Smooth muscle cell (in vitro differentiated cells): ENCODE measurements around the gene ZNF554. TPM values are rescaled to one million over a fixed set of nuclear protein-coding genes. Genes with fewer than 3 reads are reported as not detected.

Source experiments
- DNase-seq: peaks from one replicate; lab custom pipeline; 2025; ENCODE audit not compliant: unreplicated experiment; lab: John Stamatoyannopoulos, UW
- H2AFZ ChIP-seq: fragments of 200-600 bp; sonication (generic); 2 replicates; pipeline ENCODE4 v1.6.0; 2016; ENCODE audit warnings: antibody characterized with exemption, low read depth, mild to moderate bottlenecking
- H3F3A ChIP-seq: fragments of 200-600 bp; sonication (generic); 2 replicates; pipeline ENCODE4 v1.6.0; 2017; ENCODE audit warnings: antibody characterized with exemption, low read depth
- H3K27ac ChIP-seq: fragments of 200-600 bp; sonication (generic); 2 replicates; pipeline ENCODE4 v1.5.1; 2016; ENCODE audit warnings: low read depth, mild to moderate bottlenecking
- H3K27me3 ChIP-seq: fragments of 200-600 bp; sonication (generic); 2 replicates; pipeline ENCODE4 v1.6.1; 2016; ENCODE audit warnings: low read depth, mild to moderate bottlenecking
- H3K36me3 ChIP-seq: fragments of 200-600 bp; sonication (generic); 2 replicates; pipeline ENCODE4 v1.5.1; 2016; ENCODE audit warnings: low read depth
- H3K4me1 ChIP-seq: fragments of 200-600 bp; sonication (generic); 2 replicates; pipeline ENCODE4 v1.5.1; 2016; ENCODE audit warnings: low read depth
- H3K4me2 ChIP-seq: fragments of 200-600 bp; sonication (generic); 2 replicates; pipeline ENCODE4 v1.6.0; 2016; ENCODE audit warnings: mild to moderate bottlenecking
- H3K4me3 ChIP-seq: fragments of 200-600 bp; sonication (generic); 2 replicates; pipeline ENCODE4 v1.5.1; 2016; ENCODE audit warnings: mild to moderate bottlenecking
- H3K79me2 ChIP-seq: fragments of 200-600 bp; sonication (generic); 2 replicates; pipeline ENCODE4 v1.6.0; 2016; ENCODE audit warnings: low read depth, mild to moderate bottlenecking
- H3K9ac ChIP-seq: fragments of 200-600 bp; sonication (generic); 2 replicates; pipeline ENCODE4 v1.6.0; 2016; ENCODE audit warnings: low read depth
- H3K9me3 ChIP-seq: fragments of 200-600 bp; sonication (generic); replicated peaks from 2 replicates; pipeline ENCODE4 v1.5.1; 2016; ENCODE audit warnings: low read depth
- H4K20me1 ChIP-seq: fragments of 200-600 bp; sonication (generic); 2 replicates; pipeline ENCODE4 v1.6.0; 2016; ENCODE audit warnings: low read depth
- WGBS: methylation state at CpG from one replicate; pipeline ENCODE4 v1.1.7; 2016; ENCODE audit warnings: low lambda C conversion rate; 5-methylcytosine and 5-hydroxymethylcytosine counted together
- polyA plus RNA-seq: library from polyadenylated mRNA; unstranded; fragments of >200 nt; fragmentation: Nextera tagmentation; extraction: Ambion mirVana; gene quantifications from 2 replicates; pipeline ENCODE4 v1.2.1, GENCODE V29; 2016
- total RNA-seq: library from RNA; depleted of rRNA; stranded (reverse); fragments of >200 nt; gene quantifications from 2 replicates; pipeline ENCODE4 v1.2.3, GENCODE V29; 2014
- TF ChIP-seq, protein P1 (sequence below): fragments of 200-600 bp; sonication (generic); IDR thresholded peaks from 2 replicates; pipeline ENCODE4 v1.5.1; 2017; ENCODE audit warnings: borderline replicate concordance, mild to moderate bottlenecking, antibody characterized with exemption; ENCODE audit not compliant: insufficient read depth, poor library complexity, severe bottlenecking

ZNF554 gene
- total and polyA plus RNA-seq, 2 experiments from 2014 or later = 2.3 to 4.8 TPM

DNA sequence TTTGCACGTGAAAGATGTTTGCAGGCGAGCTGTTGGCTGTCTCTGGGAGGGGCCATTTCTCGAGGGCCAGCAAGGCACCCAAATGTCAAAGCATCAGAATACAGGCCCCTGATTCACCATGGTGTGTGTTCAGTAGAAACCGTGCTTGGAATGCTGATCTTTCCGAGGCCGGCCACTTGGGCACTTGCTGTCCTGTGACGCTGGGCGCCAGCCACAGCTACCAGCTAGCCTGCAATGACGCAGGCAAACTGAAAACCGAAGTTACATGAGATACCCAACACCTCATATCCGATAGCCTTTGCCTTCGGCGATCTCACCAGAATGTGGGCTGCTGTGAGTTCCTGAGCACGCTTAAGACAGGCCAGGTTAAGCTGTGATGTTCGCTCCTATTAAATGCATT, 22.4 kb upstream of the ZNF554 start:
- H3F3A ChIP-seq = no peaks in the 10 kb centered on the region
- H3K4me1 ChIP-seq = no peaks in the 10 kb centered on the region
- no peak for DNase-seq
- H2AFZ ChIP-seq = no peak overlapping the region
- H3K9ac ChIP-seq = no peak overlapping the region
- H3K9me3 ChIP-seq = no peaks in the 10 kb centered on the region
- no peak overlapping the region for H3K27ac ChIP-seq
- H4K20me1 ChIP-seq = peaks cover 22% of the 10 kb centered on the region
- TF ChIP-seq, protein P1, sequence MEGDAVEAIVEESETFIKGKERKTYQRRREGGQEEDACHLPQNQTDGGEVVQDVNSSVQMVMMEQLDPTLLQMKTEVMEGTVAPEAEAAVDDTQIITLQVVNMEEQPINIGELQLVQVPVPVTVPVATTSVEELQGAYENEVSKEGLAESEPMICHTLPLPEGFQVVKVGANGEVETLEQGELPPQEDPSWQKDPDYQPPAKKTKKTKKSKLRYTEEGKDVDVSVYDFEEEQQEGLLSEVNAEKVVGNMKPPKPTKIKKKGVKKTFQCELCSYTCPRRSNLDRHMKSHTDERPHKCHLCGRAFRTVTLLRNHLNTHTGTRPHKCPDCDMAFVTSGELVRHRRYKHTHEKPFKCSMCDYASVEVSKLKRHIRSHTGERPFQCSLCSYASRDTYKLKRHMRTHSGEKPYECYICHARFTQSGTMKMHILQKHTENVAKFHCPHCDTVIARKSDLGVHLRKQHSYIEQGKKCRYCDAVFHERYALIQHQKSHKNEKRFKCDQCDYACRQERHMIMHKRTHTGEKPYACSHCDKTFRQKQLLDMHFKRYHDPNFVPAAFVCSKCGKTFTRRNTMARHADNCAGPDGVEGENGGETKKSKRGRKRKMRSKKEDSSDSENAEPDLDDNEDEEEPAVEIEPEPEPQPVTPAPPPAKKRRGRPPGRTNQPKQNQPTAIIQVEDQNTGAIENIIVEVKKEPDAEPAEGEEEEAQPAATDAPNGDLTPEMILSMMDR = no peak
- H3K27me3 ChIP-seq = no peaks in the 10 kb centered on the region
- H3K4me3 ChIP-seq = no peak overlapping the region
- WGBS = 98% methylated on average over 15 of the region's 15 CpGs
- H3K79me2 ChIP-seq = no peaks in the 10 kb centered on the region
- no peak overlapping the region for H3K4me2 ChIP-seq
- no peaks in the 10 kb centered on the region for H3K36me3 ChIP-seq

DNA sequence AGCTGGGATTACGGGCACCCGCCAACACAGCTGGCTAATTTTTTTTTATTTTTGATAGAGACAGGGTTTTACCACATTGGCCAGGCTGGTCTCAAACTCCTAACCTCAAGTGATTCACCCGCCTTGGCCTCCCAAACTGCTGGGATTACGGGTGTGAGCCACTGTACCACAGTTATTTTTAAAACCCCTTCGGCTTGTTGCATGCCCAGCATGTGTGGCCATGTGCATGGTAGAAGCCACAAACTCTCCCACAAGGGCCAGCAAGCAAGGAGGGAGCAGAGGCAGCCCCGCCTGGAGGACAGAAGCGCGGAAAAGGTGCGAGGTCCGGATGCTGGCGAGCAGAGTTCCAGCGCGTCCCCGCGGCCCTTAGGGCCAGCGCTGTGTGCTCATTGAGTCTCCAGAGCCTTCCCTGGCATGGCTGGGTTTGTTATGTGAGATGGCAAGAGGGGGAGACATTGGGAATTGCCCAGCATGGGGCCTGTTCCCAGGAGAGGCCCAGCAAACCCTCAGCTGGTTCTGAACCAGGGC, 21.4 kb upstream of the ZNF554 start:
- H3K4me1 ChIP-seq = no peaks in the 10 kb centered on the region
- DNase-seq = no peak
- H3K9me3 ChIP-seq = no peaks in the 10 kb centered on the region
- H3K4me2 ChIP-seq = no peak overlapping the region
- no peak overlapping the region for H2AFZ ChIP-seq
- H3F3A ChIP-seq = no peaks in the 10 kb centered on the region
- no peaks in the 10 kb centered on the region for H3K79me2 ChIP-seq
- H3K27me3 ChIP-seq = no peaks in the 10 kb centered on the region
- H3K4me3 ChIP-seq = no peak overlapping the region
- no peaks in the 10 kb centered on the region for H3K36me3 ChIP-seq
- H3K9ac ChIP-seq = no peak overlapping the region
- no peak overlapping the region for H3K27ac ChIP-seq
- peaks cover 27% of the 10 kb centered on the region for H4K20me1 ChIP-seq
- TF ChIP-seq, protein P1 = no peak
- 86% methylated on average over 16 of the region's 16 CpGs for WGBS

DNA sequence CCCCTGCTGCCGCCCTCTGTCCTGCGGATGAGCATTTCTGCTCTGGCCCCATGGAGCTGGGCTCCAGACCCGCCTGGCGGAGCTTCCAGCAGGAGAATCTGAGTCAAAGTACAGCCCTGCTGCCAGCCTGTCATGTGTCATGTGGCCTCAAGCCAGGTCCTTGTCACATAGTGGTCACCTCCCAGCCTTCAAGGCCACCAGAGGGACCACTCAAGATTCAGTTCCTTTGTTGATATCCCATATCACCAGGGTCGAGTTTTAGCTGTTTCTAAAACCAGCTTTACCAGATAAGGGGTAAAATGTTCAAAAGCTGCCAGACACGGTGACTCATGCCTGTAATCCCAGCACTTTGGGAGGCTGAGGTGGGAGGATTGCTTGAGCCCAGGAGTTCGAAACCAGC, 20.9 kb upstream of the ZNF554 start:
- Histone ChIP-seq H3F3A (no peaks in the 10 kb centered on the region), H2AFZ (no peak overlapping the region), H3K9ac (no peak overlapping the region), H3K79me2 (no peaks in the 10 kb centered on the region), H3K4me3 (no peak overlapping the region), H3K4me2 (no peak overlapping the region), H3K36me3 (no peaks in the 10 kb centered on the region), H3K9me3 (no peaks in the 10 kb centered on the region), H4K20me1 (peaks cover 27% of the 10 kb centered on the region), H3K27ac (no peak overlapping the region), H3K27me3 (no peaks in the 10 kb centered on the region), H3K4me1 (no peaks in the 10 kb centered on the region)
- 57% methylated on average over 7 of the region's 7 CpGs for WGBS
- DNase-seq = no peak
- TF ChIP-seq, protein P1 = no peak
